A549 (cell line): Measurements from ENCODE around the gene FAM200C. TPM values are rescaled to one million over a fixed set of nuclear protein-coding genes. Genes with fewer than 3 reads are reported as not detected.

Experiments used
- ATAC-seq, 2 experiments: fragments of 200-7000 bp in 1 of 2; fragments of >200 bp in 1 of 2; cut with Nextera tagmentation in 1 of 2; cut with Tn5 transposase in 1 of 2; 3 replicates each; pipeline versions ENCODE4 v1.8.0 to v1.9.1; 2018 to 2020; ENCODE audit warnings: mild to moderate bottlenecking in 1 of 2, moderate library complexity in 1 of 2
- CTCF ChIA-PET: fragments of 300-600 bp; sonication (Branson Sonifier 250); formaldehyde crosslinking; extraction: SDS; loops from one replicate; lab custom pipeline; 2021; ENCODE audit warnings: antibody characterized with exemption, inconsistent platforms; lab: Yijun Ruan, JAX
- POLR2A ChIA-PET: fragments of 350-600 bp; formaldehyde crosslinking; extraction: SDS; loops from one replicate; lab custom pipeline; 2021; ENCODE audit warnings: antibody characterized with exemption, inconsistent platforms; lab: Yijun Ruan, JAX
- DNase-seq, 2 experiments: peaks; one replicate each; pipeline versions ENCODE4 v3.0.0 to v3.0.0-alpha.2; 2011 to 2016; ENCODE audit warnings: low read depth in 1 of 2, low spot score in 1 of 2
- FAIRE-seq: peaks from 2 replicates; lab custom pipeline; 2011; peaks lifted over from hg19 to GRCh38; lab: Jason Lieb, UNC
- H3K27ac ChIP-seq, 2 experiments: fragments of >200 bp; sonication (Bioruptor Twin); formaldehyde crosslinking; 3 replicates each; pipeline ENCODE4 v1.5.1; 2016 to 2017
- H3K4me1 ChIP-seq: fragments of >200 bp; sonication (Bioruptor Twin); formaldehyde crosslinking; 3 replicates; pipeline ENCODE4 v1.6.1; 2016
- H3K4me2 ChIP-seq: fragments of >200 bp; sonication (Bioruptor Twin); formaldehyde crosslinking; 3 replicates; pipeline ENCODE4 v1.6.1; 2016
- H3K4me3 ChIP-seq: fragments of >200 bp; sonication (Bioruptor Twin); formaldehyde crosslinking; 3 replicates; pipeline ENCODE4 v1.5.1; 2016
- H3K9me3 ChIP-seq: fragments of >200 bp; sonication (Bioruptor Twin); formaldehyde crosslinking; 3 replicates; pipeline ENCODE4 v1.6.1; 2016
- BCL3 ChIP-seq: fragments of >200 bp; sonication (Bioruptor Twin); formaldehyde crosslinking; IDR thresholded peaks from 3 replicates; pipeline ENCODE4 v1.6.1; 2016
- BHLHE40 ChIP-seq: IDR thresholded peaks from 2 replicates; pipeline ENCODE4 v1.6.1; 2012; ENCODE audit warnings: low read depth, low read length, inconsistent platforms
- CBX8 ChIP-seq: fragments of 200-600 bp; sonication (generic); IDR thresholded peaks from 2 replicates; pipeline ENCODE4 v1.6.1; 2016
- CHD2 ChIP-seq: fragments of 150-350 bp; IDR thresholded peaks from 2 replicates; pipeline ENCODE4 v1.6.1; 2014; ENCODE audit warnings: low read length; ENCODE audit not compliant: partially characterized antibody
- CHD4 ChIP-seq: fragments of 200-600 bp; sonication (generic); IDR thresholded peaks from 2 replicates; pipeline ENCODE4 v1.6.1; 2016; ENCODE audit warnings: antibody characterized with exemption, mild to moderate bottlenecking, borderline replicate concordance
- EHF ChIP-seq: fragments of 250-450 bp; sonication (Bioruptor Pico); IDR thresholded peaks from 2 replicates; pipeline ENCODE4 v1.5.0; 2020; ENCODE audit warnings: mild to moderate bottlenecking
- EHMT2 ChIP-seq: fragments of 200-600 bp; sonication (generic); IDR thresholded peaks from 2 replicates; pipeline ENCODE4 v1.6.1; 2016; ENCODE audit warnings: antibody characterized with exemption, low read depth, mild to moderate bottlenecking, moderate library complexity
- FOSL2 ChIP-seq, 2 experiments: fragments of 450-650 bp in 1 of 2; fragments of >200 bp in 1 of 2; sonication (Bioruptor Twin) in 1 of 2; formaldehyde crosslinking; IDR thresholded peaks; 2 replicates each; pipeline versions ENCODE4 v1.5.0 to v1.6.1; 2016 to 2020; ENCODE audit warnings: mild to moderate bottlenecking in 1 of 2, moderate library complexity in 1 of 2
- FOXS1 ChIP-seq: fragments of 250-450 bp; sonication (Bioruptor Pico); IDR thresholded peaks from 2 replicates; pipeline ENCODE4 v1.5.0; 2020; ENCODE audit warnings: mild to moderate bottlenecking, moderate library complexity
- HEYL ChIP-seq: fragments of 250-450 bp; sonication (Bioruptor Pico); IDR thresholded peaks from 2 replicates; pipeline ENCODE4 v1.8.0; 2021; ENCODE audit warnings: mild to moderate bottlenecking, moderate library complexity
- HOXA7 ChIP-seq: fragments of 250-450 bp; sonication (Bioruptor Pico); IDR thresholded peaks from 2 replicates; pipeline ENCODE4 v1.5.0; 2020; ENCODE audit warnings: mild to moderate bottlenecking, moderate library complexity
- HOXB13 ChIP-seq: fragments of 250-450 bp; sonication (Bioruptor Pico); IDR thresholded peaks from 2 replicates; pipeline ENCODE4 v1.5.0; 2020; ENCODE audit warnings: low read depth, mild to moderate bottlenecking, moderate library complexity
- JUN ChIP-seq, 2 experiments: fragments of >200 bp; sonication (Bioruptor Twin); formaldehyde crosslinking; IDR thresholded peaks; 2 replicates in 1 of 2; 3 replicates in 1 of 2; pipeline ENCODE4 v1.6.1; 2016 to 2017
- JUNB ChIP-seq: fragments of >200 bp; sonication (Bioruptor Twin); formaldehyde crosslinking; IDR thresholded peaks from 2 replicates; pipeline ENCODE4 v1.6.1; 2016
- MAZ ChIP-seq: fragments of 150-350 bp; IDR thresholded peaks from 2 replicates; pipeline ENCODE4 v1.6.1; 2014; ENCODE audit warnings: antibody characterized with exemption, low read depth, low read length, borderline replicate concordance
- NPAS2 ChIP-seq: fragments of 250-450 bp; sonication (Bioruptor Pico); IDR thresholded peaks from 2 replicates; pipeline ENCODE4 v1.8.0; 2022; ENCODE audit warnings: mild to moderate bottlenecking, moderate library complexity, borderline replicate concordance
- NR3C1 ChIP-seq: fragments of >200 bp; sonication (Bioruptor Twin); formaldehyde crosslinking; IDR thresholded peaks from 3 replicates; pipeline ENCODE4 v1.6.1; 2017
- POLR2AphosphoS2 ChIP-seq: conservative IDR thresholded peaks from 2 replicates; pipeline ENCODE4 v1.6.1; 2012; ENCODE audit warnings: low read length, improper control_type of control experiment, inconsistent platforms
- RARB ChIP-seq: fragments of 250-450 bp; sonication (Bioruptor Pico); IDR thresholded peaks from 2 replicates; pipeline ENCODE4 v1.8.0; 2021; ENCODE audit warnings: mild to moderate bottlenecking, moderate library complexity
- RNF2 ChIP-seq: fragments of 200-600 bp; sonication (generic); IDR thresholded peaks from 2 replicates; pipeline ENCODE4 v1.6.1; 2016; ENCODE audit warnings: low read depth, mild to moderate bottlenecking, antibody characterized with exemption, moderate library complexity, borderline replicate concordance
- ZC3H11A ChIP-seq: fragments of 450-650 bp; IDR thresholded peaks from 2 replicates; pipeline ENCODE4 v1.6.1; 2014; ENCODE audit warnings: antibody characterized with exemption, mild to moderate bottlenecking
- ZNF302 ChIP-seq: fragments of 250-450 bp; sonication (Bioruptor Pico); IDR thresholded peaks from 2 replicates; pipeline ENCODE4 v1.9.0; 2021; ENCODE audit warnings: inconsistent platforms, mild to moderate bottlenecking, moderate library complexity
- WGBS: methylation state at CpG from one replicate; pipeline ENCODE4 v1.1.6; 2017; ENCODE audit errors: missing lambda C conversion rate; 5-methylcytosine and 5-hydroxymethylcytosine counted together
- polyA plus RNA-seq, 4 experiments: library from polyadenylated mRNA; depleted of rRNA in 3 of 4; stranded (reverse); fragments of >200 nt; fragmentation: RNase III in 1 of 4; extraction: RNeasy Plus Mini Kit Qiagen cat#74134 plus additional on column Dnase treatment in 1 of 4; gene quantifications; 2 replicates in 3 of 4; 3 replicates in 1 of 4; pipeline ENCODE4 v1.2.3, GENCODE V29; 2011 to 2017
- TF ChIP-seq, protein P1 (sequence below): fragments of >200 bp; sonication (Bioruptor Twin); formaldehyde crosslinking; IDR thresholded peaks from 3 replicates; pipeline ENCODE4 v1.5.1; 2016
- TF ChIP-seq, protein P2 (sequence below): IDR thresholded peaks from 2 replicates; pipeline ENCODE4 v1.6.1; 2012; ENCODE audit warnings: low read depth, borderline replicate concordance
- TF ChIP-seq, protein P3 (sequence below): fragments of 200-600 bp; sonication (generic); IDR thresholded peaks from 2 replicates; pipeline ENCODE4 v1.6.1; 2016; ENCODE audit warnings: antibody characterized with exemption, mild to moderate bottlenecking, moderate library complexity

The FAM200C gene
- polyA plus RNA-seq, 2 of the 4 experiments (the other 2 are of a cell fraction), result 2.7 to 4.3 TPM

- Histone ChIP-seq H3K4me1 (no peaks in the 10 kb centered on the region), H3K27ac (no peak overlapping the region), H3K4me2 (no peak overlapping the region), H3K4me3 (no peak overlapping the region), H3K9me3 (no peaks in the 10 kb centered on the region)
- FAIRE-seq (no peak), ATAC-seq (no peak), DNase-seq (no peak)
- 71% methylated on average over 7 of the region's 7 CpGs for WGBS
- ChIA-PET CTCF (interaction anchor here (1.0 to 3.1 kb wide), 4 partner anchors 12 to 332 kb away, joined by 3 to 22 read pairs (median 4); no protein-coding TSS in a partner anchor), POLR2A (no interaction called here)
- no peak for TF ChIP-seq CHD4
- TF ChIP-seq, protein P1, sequence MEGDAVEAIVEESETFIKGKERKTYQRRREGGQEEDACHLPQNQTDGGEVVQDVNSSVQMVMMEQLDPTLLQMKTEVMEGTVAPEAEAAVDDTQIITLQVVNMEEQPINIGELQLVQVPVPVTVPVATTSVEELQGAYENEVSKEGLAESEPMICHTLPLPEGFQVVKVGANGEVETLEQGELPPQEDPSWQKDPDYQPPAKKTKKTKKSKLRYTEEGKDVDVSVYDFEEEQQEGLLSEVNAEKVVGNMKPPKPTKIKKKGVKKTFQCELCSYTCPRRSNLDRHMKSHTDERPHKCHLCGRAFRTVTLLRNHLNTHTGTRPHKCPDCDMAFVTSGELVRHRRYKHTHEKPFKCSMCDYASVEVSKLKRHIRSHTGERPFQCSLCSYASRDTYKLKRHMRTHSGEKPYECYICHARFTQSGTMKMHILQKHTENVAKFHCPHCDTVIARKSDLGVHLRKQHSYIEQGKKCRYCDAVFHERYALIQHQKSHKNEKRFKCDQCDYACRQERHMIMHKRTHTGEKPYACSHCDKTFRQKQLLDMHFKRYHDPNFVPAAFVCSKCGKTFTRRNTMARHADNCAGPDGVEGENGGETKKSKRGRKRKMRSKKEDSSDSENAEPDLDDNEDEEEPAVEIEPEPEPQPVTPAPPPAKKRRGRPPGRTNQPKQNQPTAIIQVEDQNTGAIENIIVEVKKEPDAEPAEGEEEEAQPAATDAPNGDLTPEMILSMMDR, result no peak
- no peak for TF ChIP-seq FOSL2 (IDR thresholded peaks at IDR 0.05)
- TF ChIP-seq FOSL2 (CRISPR knock-in tag; IDR thresholded peaks at IDR 0.05), result no peak
- TF ChIP-seq JUNB, result no peak
- TF ChIP-seq BCL3, result no peak
- no peak for TF ChIP-seq FOXS1
Observed at GRCh38 chr5:160357861-160358411, 41.9 kb downstream of the FAM200C start.

DNA sequence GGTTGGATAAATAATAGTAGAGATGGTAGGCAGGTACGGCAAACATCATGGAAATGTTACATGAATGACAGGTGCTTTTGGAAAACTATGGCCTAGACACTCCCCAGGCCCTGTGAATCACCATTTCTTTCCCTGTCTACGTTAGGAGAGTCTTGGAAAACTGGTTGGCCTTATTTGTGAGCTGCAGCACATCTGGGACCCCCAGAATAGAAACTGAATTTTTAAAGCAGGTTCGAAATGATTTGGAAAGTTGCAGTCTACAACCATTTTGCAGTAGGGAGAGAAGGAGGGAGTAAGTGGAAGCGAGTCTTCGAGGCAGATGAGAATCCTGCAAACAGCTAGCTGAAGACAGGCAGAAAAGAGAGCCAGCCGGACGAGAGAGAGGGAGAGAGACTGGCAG is 42.5 kb downstream of the FAM200C start:
- ChIA-PET POLR2A (no interaction called here), CTCF (interaction anchor here (0.6 to 3.1 kb wide), 6 partner anchors 12 to 331 kb away, joined by 3 to 22 read pairs (median 4); no protein-coding TSS in a partner anchor)
- no peak for TF ChIP-seq POLR2AphosphoS2
- no peak for TF ChIP-seq CBX8
- TF ChIP-seq CHD2, result no peak
- TF ChIP-seq ZC3H11A, result no peak
- no peak for TF ChIP-seq NR3C1
- TF ChIP-seq RARB (CRISPR knock-in tag), result no peak
- no peak for TF ChIP-seq HOXB13 (CRISPR knock-in tag)
- no peak for TF ChIP-seq HOXA7 (CRISPR knock-in tag)
- no peak for TF ChIP-seq BHLHE40
- no peak for TF ChIP-seq ZNF302
- TF ChIP-seq FOSL2 (IDR thresholded peaks at IDR 0.05), result no peak
- TF ChIP-seq FOSL2 (CRISPR knock-in tag; IDR thresholded peaks at IDR 0.05), result no peak
- no peak for TF ChIP-seq EHF (CRISPR knock-in tag)
- TF ChIP-seq NPAS2, result no peak
- no peak for TF ChIP-seq MAZ
- no peak overlapping the region for H3K4me3 ChIP-seq
- FAIRE-seq (no peak), DNase-seq (no peak), ATAC-seq (no peak)
- no peak overlapping the region for H3K27ac ChIP-seq
- no peak overlapping the region for H3K4me2 ChIP-seq
- 69% methylated on average over 7 of the region's 7 CpGs for WGBS
- no peaks in the 10 kb centered on the region for H3K9me3 ChIP-seq
- no peaks in the 10 kb centered on the region for H3K4me1 ChIP-seq

DNA sequence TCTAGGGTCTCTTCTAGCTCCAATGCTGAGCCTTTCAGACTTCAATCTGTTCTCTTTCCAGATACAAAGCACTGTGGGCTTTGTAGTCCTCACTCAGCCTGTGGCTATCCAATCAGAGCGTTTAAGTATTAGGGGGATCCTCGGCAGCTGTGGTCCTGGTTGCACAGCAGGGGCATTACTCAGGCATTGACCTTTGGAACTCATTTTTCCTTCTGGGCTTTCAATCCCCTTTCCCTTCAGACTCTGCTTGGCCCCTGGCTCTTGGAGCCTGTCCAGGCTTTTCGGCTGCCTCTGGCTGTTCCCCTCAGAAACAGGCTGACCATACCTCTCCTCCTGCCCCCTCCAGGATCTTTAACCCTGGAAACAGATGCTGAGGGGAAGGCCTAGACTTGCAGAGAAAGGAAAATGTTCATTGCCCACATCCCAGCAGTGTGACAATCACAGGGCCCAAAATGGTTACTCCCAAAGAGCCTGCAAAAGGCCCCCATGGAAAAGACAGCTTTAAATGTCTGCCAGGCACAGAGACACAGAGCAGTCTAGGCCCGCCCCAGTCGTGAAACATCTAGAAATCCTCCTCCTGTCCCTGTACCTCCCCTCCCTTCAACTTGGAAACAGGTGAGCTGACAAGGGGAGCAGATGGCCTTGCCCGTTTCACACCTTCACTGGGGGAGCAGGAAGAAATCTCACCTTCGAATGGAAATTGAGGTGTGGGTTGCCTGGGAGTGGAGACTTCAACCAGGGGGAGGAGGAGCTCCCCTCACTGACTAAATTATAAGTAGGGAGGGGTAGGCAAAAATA is 43.1 kb downstream of the FAM200C start:
- Histone ChIP-seq H3K9me3 (no peaks in the 10 kb centered on the region), H3K4me1 (no peaks in the 10 kb centered on the region), H3K4me2 (no peak overlapping the region), H3K27ac (no peak overlapping the region), H3K4me3 (no peak overlapping the region)
- no peak for DNase-seq
- no peak for ATAC-seq
- POLR2A ChIA-PET, result no interaction called here
- FAIRE-seq, result no peak
- CTCF ChIA-PET, result interaction anchor here (0.6 to 3.1 kb wide), 7 partner anchors 11 to 1082 kb away, joined by 3 to 22 read pairs (median 4); no protein-coding TSS in a partner anchor
- 71% methylated on average over 7 of the region's 7 CpGs for WGBS
- TF ChIP-seq, protein P2, sequence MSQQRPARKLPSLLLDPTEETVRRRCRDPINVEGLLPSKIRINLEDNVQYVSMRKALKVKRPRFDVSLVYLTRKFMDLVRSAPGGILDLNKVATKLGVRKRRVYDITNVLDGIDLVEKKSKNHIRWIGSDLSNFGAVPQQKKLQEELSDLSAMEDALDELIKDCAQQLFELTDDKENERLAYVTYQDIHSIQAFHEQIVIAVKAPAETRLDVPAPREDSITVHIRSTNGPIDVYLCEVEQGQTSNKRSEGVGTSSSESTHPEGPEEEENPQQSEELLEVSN, result no peak
- TF ChIP-seq RNF2, result no peak
- TF ChIP-seq, protein P3, sequence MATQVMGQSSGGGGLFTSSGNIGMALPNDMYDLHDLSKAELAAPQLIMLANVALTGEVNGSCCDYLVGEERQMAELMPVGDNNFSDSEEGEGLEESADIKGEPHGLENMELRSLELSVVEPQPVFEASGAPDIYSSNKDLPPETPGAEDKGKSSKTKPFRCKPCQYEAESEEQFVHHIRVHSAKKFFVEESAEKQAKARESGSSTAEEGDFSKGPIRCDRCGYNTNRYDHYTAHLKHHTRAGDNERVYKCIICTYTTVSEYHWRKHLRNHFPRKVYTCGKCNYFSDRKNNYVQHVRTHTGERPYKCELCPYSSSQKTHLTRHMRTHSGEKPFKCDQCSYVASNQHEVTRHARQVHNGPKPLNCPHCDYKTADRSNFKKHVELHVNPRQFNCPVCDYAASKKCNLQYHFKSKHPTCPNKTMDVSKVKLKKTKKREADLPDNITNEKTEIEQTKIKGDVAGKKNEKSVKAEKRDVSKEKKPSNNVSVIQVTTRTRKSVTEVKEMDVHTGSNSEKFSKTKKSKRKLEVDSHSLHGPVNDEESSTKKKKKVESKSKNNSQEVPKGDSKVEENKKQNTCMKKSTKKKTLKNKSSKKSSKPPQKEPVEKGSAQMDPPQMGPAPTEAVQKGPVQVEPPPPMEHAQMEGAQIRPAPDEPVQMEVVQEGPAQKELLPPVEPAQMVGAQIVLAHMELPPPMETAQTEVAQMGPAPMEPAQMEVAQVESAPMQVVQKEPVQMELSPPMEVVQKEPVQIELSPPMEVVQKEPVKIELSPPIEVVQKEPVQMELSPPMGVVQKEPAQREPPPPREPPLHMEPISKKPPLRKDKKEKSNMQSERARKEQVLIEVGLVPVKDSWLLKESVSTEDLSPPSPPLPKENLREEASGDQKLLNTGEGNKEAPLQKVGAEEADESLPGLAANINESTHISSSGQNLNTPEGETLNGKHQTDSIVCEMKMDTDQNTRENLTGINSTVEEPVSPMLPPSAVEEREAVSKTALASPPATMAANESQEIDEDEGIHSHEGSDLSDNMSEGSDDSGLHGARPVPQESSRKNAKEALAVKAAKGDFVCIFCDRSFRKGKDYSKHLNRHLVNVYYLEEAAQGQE, result no peak
- no peak for TF ChIP-seq EHMT2
- no peak for TF ChIP-seq MAZ
- TF ChIP-seq JUN (IDR thresholded peaks at IDR 0.05), result no peak
- no peak for TF ChIP-seq HEYL (CRISPR knock-in tag)
